Adrenal gland (tissue), 12 donors: Measurements from ENCODE around the gene ITPKB. TPM values are rescaled to one million over a fixed set of nuclear protein-coding genes. Genes with fewer than 3 reads are reported as not detected.

Experiments
- DNase-seq, 7 donors: peaks; one replicate each; pipeline ENCODE4 v3.0.0-alpha.2; 2019 to 2020
- H3K27ac ChIP-seq, 5 donors: fragments of 200-600 bp; sonication (generic) in 4 of 5; 1 replicate in 3 of 5; 2 replicates in 2 of 5; pipeline versions ENCODE4 v1.5.1 to v1.8.0; 2016 to 2020; ENCODE audit warnings: mild to moderate bottlenecking in 1 of 5
- H3K27me3 ChIP-seq: fragments of 200-600 bp; 2 replicates; pipeline ENCODE4 v1.8.0; 2021
- H3K36me3 ChIP-seq, 2 donors: fragments of 200-600 bp; replicated peaks in 1 of 2; 1 replicate in 1 of 2; 2 replicates in 1 of 2; pipeline versions ENCODE4 v1.5.1 to v1.8.0; 2018 to 2022
- H3K4me1 ChIP-seq, 2 donors: fragments of 200-600 bp; replicated peaks in 1 of 2; 1 replicate in 1 of 2; 2 replicates in 1 of 2; pipeline versions ENCODE4 v1.5.1 to v1.8.0; 2018 to 2021
- H3K4me3 ChIP-seq, 4 donors: fragments of 200-600 bp; sonication (generic) in 3 of 4; one replicate each; pipeline ENCODE4 v1.5.1; 2016 to 2018
- H3K9me3 ChIP-seq, 3 donors: fragments of 200-600 bp; sonication (generic) in 1 of 3; replicated peaks in 1 of 3; 1 replicate in 2 of 3; 2 replicates in 1 of 3; pipeline versions ENCODE4 v1.5.1 to v1.8.0; 2016 to 2021
- POLR2A ChIP-seq, 2 donors: fragments of 450-650 bp; IDR thresholded peaks; one replicate each; pipeline ENCODE4 v1.6.1; 2017; ENCODE audit warnings: antibody characterized with exemption in 2 of 2, mild to moderate bottlenecking in 2 of 2, moderate library complexity in 1 of 2
- WGBS, 4 donors: extraction: QIAGEN DNeasy Blood & Tissue Kit in 2 of 4; methylation state at CpG; one replicate each; pipeline versions ENCODE4 v1.1.5 to v1.1.7; 2013 to 2017; 5-methylcytosine and 5-hydroxymethylcytosine counted together
- intact Hi-C, 2 donors: fragments of 100-400 bp; cut with DNase I; formaldehyde crosslinking; loops; one replicate each; pipeline versions ENCODE4 v1.14.1 to v1.15.0; 2022 to 2023
- polyA plus RNA-seq, 3 donors: library from polyadenylated mRNA; stranded (reverse); fragments of 200-250 nt in 2 of 3; fragments of 350-450 nt in 1 of 3; fragmentation: Illumina TruSeq in 1 of 3; extraction: RNeasy Lipid Tissue Mini Kit (QIAGEN cat#74804) in 1 of 3; gene quantifications; one replicate each; pipeline ENCODE4 v1.2.3, GENCODE V29; 2013 to 2014
- total RNA-seq, 9 donors: library from RNA; depleted of rRNA in 4 of 9; stranded (reverse); fragments of >200 nt in 4 of 9; fragments of 120-200 nt in 1 of 9; fragmentation: NEBNext Ultra II Directional in 1 of 9; extraction: Animal tissue kit (Norgen Biotek cat#: 25700) in 1 of 9; gene quantifications; one replicate each; pipeline versions ENCODE4 v1.1.0 to v1.2.4, GENCODE V29; 2013 to 2023
- TF ChIP-seq, protein P1 (sequence below), 6 experiments: fragments of 450-650 bp in 4 of 6; fragments of 200-600 bp in 2 of 6; sonication (generic) in 1 of 6; IDR thresholded peaks; 1 replicate in 5 of 6; 2 replicates in 1 of 6; pipeline versions ENCODE4 v1.5.1 to v1.8.0; 2016 to 2021; ENCODE audit warnings: antibody characterized with exemption in 6 of 6, mild to moderate bottlenecking in 2 of 6, moderate library complexity in 1 of 6
- donor health status: healthy with polysubstance abuse.
- donor health status: Bipolar disorder and iron deficiency.
- donor health status: DM: yes; HTN: yes; CAD: no.
- donor health status: DM: no; HTN: no; CAD: no.
- donor health status: DM: no; HTN: no; CAD: no.
- donor health status: DM: yes; HTN: yes; CAD: no.

The ITPKB gene
- total and polyA plus RNA-seq, 12 donors = 2.3 to 22.7 (median 13.0) TPM

DNA sequence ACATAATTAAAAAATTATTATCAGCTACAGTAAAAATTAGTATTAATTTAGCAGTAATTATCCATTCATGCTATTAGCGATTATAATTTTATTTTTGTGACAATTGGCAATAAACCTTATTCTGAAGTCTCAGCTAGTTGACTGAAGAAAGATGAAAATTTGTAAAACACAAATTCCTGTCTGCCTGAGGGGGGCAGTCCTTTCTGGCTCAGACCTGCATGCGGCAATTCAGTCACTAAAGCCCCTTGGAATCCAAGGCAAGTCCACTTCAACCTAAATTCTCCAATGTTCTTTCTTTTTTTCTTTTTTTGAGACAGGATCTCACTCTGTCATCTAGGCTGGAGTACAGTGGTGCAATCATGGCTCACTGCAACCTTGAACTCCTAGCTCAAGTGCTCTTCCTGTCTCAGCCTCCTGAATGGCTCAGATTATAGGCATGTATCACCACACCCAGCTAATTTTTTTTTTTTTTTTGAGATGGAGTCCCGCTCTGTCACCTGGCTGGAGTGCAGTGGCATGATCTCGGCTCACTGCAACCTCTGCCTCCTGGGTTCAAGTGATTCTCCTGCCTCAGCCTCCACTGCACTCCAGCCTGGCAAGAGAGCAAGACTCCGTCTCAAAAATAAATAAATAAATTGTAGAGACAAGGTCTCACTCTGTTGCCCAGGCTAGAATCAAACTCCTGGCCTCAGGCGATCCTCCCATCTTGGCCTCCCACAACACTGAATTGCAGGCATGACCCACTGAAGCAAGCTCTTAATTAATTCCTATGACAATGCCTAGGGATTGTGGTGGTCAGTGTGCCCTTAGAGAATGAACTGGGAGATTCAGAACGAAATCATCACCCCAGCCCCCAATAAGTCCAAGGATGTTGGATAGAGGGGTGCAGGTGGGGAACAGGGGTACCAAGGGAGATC is 24.2 kb upstream of the ITPKB start:
- WGBS, 4 donors = 82 to 84% (median 83%) methylated on average over 7 of the region's 7 CpGs
- H3K36me3 ChIP-seq = no peaks in the 10 kb centered on the region

DNA sequence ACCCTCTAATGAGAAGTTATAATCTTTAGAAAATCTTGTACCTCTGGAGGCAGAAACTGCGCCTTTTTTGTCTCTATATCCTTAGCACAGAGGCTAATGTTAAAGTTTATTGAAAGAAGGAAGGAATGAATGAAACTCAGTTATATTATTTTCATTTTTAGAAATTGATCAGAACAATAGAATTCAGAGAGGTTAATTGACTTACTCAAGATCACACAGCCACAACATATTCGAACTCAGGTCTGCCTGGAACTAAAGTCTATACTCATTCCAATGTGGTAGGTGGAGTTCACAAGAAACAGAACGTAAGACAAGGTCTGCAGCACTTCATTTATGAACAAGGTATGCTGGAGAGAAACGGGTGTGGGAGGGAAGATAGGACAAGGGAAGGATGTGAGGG is 23.0 kb upstream of the ITPKB start:
- TF ChIP-seq POLR2A (IDR thresholded peaks at IDR 0.05) = no peak
- H3K27ac ChIP-seq = no peak overlapping the region
- H3K27me3 ChIP-seq = peaks cover 9% of the 10 kb centered on the region
- no peaks in the 10 kb centered on the region for H3K36me3 ChIP-seq
- no peaks in the 10 kb centered on the region for H3K9me3 ChIP-seq
- DNase-seq = no peak
- no peak overlapping the region for H3K4me3 ChIP-seq
- no peaks in the 10 kb centered on the region for H3K4me1 ChIP-seq
- WGBS, 4 donors = 61 to 80% (median 72%) methylated on average over 4 of the region's 4 CpGs
- intact Hi-C loops = no loop called here

More for the DNA sequence above, 24.2 kb upstream of the ITPKB start:
- H3K27ac ChIP-seq = no peak overlapping the region
- no peak for DNase-seq
- peaks cover 9% of the 10 kb centered on the region for H3K27me3 ChIP-seq
- no peak overlapping the region for H3K4me3 ChIP-seq
- no peaks in the 10 kb centered on the region for H3K4me1 ChIP-seq
- intact Hi-C loops = no loop called here
- TF ChIP-seq POLR2A (IDR thresholded peaks at IDR 0.05) = no peak
- TF ChIP-seq, protein P1, sequence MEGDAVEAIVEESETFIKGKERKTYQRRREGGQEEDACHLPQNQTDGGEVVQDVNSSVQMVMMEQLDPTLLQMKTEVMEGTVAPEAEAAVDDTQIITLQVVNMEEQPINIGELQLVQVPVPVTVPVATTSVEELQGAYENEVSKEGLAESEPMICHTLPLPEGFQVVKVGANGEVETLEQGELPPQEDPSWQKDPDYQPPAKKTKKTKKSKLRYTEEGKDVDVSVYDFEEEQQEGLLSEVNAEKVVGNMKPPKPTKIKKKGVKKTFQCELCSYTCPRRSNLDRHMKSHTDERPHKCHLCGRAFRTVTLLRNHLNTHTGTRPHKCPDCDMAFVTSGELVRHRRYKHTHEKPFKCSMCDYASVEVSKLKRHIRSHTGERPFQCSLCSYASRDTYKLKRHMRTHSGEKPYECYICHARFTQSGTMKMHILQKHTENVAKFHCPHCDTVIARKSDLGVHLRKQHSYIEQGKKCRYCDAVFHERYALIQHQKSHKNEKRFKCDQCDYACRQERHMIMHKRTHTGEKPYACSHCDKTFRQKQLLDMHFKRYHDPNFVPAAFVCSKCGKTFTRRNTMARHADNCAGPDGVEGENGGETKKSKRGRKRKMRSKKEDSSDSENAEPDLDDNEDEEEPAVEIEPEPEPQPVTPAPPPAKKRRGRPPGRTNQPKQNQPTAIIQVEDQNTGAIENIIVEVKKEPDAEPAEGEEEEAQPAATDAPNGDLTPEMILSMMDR (IDR thresholded peaks at IDR 0.05) = no peak
- H3K9me3 ChIP-seq = no peaks in the 10 kb centered on the region

DNA sequence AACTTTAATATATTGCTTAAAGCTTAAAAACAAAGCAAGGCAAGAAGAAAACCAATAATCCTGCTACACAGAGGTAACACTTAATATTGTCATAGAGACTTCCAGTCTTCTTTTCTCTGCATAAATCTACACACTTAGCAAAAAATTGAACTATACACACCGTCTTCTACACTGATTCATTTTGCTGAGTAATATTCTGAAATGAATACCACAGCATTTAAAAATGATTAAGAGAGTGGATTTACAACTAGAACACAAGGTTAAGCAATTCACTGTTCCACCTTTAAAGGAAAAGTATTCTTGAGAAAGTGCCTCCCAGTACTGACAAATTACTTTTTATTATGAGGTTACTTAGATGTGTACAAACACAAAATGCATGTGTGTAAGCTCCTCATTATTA is 22.2 kb upstream of the ITPKB start:
- Histone ChIP-seq H3K4me3 (no peak overlapping the region), H3K36me3 (no peaks in the 10 kb centered on the region), H3K9me3 (no peaks in the 10 kb centered on the region), H3K27me3 (peaks cover 9% of the 10 kb centered on the region), H3K4me1 (no peaks in the 10 kb centered on the region), H3K27ac (no peak overlapping the region)
- WGBS, 4 donors = 11 to 29% (median 22%) methylated on average over 1 of the region's 1 CpG
- TF ChIP-seq, protein P1 (IDR thresholded peaks at IDR 0.05) = no peak
- TF ChIP-seq POLR2A (IDR thresholded peaks at IDR 0.05) = no peak
- DNase-seq = no peak
- intact Hi-C loops = no loop called here

DNA sequence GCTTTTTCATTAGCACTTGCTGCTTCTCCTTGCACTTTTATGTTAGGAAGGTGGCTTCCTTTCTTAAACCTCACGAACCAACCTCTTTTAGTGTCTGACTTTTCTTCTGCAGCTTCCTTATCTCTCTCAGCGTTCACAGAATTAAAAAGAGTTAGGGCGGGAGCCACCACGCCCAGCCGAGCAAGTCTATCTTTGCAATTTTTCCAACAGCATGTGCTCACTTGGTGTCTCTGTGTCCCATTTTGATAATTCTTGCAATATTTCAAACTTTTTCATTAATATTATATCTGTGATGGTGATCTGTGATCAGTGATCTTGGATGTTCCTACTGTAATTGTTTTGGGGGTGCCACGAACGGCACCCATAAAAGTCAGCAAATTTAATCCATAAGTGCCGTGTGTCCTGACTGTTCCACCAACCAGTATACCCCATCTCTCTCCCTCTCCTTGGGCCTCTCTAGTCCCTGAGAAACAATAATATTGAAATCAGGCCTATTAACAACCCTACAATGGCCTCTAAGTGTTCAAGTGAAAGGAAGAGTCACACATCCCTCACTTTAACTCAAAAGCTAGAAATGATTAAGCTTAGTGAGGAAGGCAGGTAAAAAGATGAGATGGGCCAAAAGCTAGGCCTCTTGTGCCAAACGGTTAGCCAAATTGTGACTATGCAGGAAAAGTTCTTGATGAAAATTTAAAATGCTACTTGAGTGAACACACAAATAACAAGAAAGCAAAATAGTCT is 15.9 kb upstream of the ITPKB start:
- 83 to 88% (median 85%) methylated on average over 9 of the region's 9 CpGs for WGBS, 4 donors
- Histone ChIP-seq H3K4me3 (no peak overlapping the region), H3K27me3 (no peaks in the 10 kb centered on the region), H3K27ac (no peak overlapping the region), H3K9me3 (no peaks in the 10 kb centered on the region), H3K4me1 (no peaks in the 10 kb centered on the region), H3K36me3 (no peaks in the 10 kb centered on the region)
- DNase-seq = no peak
- TF ChIP-seq POLR2A (IDR thresholded peaks at IDR 0.05) = no peak
- TF ChIP-seq, protein P1 (IDR thresholded peaks at IDR 0.05) = no peak
- intact Hi-C loops = no loop called here
